ENCODE measurements around the gene ACSL6.

Gene ACSL6

DNA sequence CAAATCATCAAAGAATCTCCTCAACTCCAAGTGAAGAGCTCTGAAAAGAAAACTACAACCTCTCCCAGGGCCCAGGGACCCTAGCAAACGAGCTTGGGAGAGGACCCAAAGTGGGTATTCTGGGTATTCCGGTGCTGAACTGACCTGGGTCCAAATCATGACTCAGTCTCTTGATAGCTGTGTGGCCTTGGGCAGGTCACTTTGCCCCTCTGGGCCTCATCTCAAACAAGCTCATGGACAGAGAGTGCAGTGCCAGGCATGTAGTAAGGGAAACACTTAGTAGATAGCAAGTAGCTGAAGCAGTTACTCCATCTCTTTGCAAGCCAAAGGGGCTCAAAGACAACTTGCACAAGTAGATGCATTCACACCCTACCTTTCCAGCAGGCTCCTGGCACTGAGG, 12.4 kb downstream of the ACSL6 start:
- no peak for DNase-seq

- DNase-seq = no peak
Observed at GRCh38 chr5:131998431-131999040, 12.9 kb downstream of the ACSL6 start.

DNA sequence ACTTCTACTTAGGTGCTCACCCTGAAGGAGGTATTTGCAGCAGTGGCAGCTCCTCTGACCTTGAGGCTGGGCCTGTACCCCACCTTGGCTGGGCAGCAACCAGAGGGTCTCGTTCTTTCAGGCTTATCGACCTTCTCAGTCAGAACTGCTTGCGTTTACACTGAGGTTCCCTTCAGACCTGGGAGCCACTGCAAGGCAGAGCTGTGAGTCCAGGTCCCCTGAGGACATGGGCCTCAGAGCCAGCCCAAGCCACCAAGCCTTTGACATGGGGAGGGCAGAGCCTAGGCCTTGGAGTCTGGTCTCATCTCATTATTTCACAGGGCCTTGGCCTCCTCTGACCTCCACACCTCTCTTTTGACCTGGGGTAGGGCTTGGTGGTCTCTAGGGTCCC, 13.7 kb downstream of the ACSL6 start:
- DNase-seq = no peak

DNA sequence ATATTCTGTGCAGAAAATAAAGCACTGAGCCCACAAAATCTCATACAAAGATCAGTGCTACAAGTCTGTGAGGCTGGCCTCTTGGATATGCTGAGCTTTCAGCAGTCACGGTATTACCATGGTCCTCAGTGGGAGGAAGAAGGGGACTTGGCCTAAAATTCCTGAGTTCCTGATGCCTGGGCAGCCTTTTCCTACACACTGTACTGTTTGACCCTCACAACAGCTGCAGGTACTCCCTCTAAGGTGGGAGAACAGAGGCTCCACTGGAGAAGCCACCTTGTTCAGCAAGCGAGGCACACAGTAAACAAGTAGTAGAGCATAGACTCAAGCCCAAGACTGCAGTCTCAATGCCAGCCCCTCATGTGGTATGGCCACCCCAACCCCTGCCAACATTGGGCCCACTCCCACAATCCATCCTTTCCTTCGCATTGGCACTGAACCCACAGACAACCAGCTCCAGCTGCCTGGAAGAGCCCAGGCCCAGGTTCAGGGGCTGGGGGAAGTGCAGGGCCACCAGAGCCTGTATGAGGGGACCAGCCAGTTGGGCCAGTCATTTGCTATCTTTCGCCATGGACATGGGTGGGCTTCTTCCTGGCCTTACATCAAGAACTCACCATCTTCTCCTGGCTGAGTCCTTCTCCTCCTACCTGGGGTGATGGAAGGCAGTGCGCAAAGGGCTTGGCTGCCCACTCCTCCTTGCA, 14.3 kb downstream of the ACSL6 start:
- DNase-seq = no peak

- DNase-seq = peak; percentile 28
Observed at GRCh38 chr5:131996210-131997025, 15.0 kb downstream of the ACSL6 start.

- DNase-seq = no peak
Observed at GRCh38 chr5:131994533-131995226, 16.8 kb downstream of the ACSL6 start.

DNA sequence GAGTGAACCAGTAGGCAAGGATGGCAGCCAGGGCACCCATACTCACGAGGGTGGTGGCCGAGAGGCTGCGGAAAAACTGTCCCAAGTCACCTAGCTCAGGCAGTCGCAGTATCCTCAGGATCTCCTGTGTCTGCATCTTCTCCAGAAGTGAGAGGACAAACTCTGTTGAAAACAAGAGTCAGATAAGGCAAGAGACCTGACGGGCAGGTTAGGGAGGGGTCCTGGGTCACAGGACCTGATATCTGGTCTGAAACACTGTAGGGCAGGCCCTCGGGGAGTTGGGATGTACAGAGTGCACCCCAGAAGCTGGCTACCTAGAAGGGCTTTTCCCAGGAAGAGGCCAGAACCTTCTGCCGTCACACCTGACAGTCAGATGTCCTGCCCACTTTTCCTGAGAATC, 17.4 kb downstream of the ACSL6 start:
- no peak for DNase-seq

GRCh38 chr5:131993676-131994075, 17.8 kb downstream of the ACSL6 start:
- no peak for DNase-seq

DNA sequence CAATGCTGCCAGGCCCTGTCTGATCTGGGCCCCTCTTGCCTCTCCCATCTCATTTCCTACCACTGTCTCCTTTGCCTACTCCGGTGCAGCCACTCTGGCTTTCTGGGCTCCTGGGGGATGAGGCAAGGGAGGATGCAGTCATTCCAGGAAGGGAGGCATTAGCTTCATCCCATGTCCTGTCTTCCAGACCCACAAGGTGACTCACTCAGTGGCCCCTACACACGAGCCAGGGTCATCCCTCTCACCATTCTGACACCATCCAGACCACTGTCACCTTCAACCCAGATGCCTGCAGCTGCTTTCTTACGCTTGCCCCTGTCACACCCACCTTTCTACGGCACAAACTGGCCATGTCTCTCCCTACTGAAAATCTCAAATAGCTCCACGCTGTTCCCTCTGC, 19.1 kb downstream of the ACSL6 start:
- DNase-seq = no peak

DNA sequence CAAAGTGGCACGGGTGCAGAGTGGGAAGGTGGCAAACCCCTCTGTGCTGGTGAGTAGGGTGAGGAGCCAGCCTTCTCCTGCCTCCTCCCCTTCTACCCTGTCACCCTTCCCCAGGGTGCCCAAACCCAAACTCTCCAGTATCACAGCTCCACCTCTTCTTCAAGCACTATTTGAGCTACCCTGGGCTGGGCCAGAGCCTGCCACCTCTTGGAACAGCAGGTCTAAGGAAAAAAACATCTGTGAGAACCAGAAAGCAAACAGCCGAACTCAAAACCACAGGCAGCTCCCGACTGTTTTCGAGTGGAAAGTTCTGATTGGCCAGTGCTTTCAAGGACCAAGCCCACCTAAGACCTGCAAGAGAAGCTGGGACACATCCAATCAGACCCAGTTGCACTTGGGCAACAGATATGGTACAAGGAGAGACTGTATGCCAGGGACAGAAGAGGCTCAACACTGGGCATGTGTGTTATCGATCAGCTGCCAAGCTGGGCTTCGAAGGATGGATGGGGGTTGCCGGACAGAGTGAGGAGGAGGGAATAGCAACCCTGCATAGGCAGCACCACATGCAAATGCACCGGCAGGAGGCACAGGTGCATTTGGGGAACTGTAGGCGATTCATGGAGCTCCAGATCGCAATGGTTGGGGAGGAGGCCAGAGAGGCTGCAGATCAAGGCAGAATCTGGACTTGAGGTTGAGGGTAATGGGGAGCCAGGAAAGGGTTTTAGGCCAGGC, 19.7 kb downstream of the ACSL6 start:
- no peak for DNase-seq

- DNase-seq = no peak
Observed at GRCh38 chr5:131990716-131991115, 20.7 kb downstream of the ACSL6 start.

GRCh38 chr5:131988601-131989000, 22.9 kb downstream of the ACSL6 start:
- no peak for DNase-seq

GRCh38 chr5:131987251-131987650, 24.2 kb downstream of the ACSL6 start:
- DNase-seq = no peak

DNA sequence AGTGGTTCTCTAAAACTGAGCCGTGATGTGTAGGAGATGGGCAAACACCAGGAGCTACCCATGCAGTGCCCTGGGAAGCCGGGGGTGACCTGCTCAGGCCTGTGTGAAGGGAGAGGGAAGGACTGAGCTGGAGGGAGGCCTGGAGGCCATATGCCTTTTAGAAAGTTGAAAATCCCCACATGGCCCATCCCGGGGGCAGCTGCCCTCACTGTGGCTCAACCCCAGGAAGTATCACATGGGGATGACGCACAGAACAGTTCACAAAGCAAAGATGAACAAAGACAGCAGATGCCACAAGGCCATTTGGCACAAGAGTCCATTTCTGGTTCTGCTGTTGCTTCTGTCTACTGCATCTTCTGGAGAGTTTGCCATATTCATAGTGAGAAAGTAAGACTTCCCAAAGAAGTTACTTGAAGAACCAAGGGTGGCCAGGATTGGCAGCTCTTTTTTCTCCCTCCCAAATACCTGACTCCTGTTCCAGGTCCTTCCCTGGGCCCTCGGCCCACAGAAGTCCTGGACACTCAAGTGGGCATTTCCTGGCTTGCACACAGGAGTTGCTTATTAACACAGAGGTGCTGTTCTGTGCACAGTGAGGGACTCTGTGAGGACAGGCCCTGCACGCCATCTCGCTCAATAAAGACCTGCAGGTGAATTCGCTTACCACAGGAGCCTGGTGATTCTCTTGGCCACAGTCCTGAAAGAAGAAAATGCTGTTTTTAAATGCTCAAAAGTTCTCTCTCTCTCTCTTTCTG, 25.1 kb downstream of the ACSL6 start:
- no peak for DNase-seq

GRCh38 chr5:131984956-131985665, 26.3 kb downstream of the ACSL6 start:
- DNase-seq = no peak

DNA sequence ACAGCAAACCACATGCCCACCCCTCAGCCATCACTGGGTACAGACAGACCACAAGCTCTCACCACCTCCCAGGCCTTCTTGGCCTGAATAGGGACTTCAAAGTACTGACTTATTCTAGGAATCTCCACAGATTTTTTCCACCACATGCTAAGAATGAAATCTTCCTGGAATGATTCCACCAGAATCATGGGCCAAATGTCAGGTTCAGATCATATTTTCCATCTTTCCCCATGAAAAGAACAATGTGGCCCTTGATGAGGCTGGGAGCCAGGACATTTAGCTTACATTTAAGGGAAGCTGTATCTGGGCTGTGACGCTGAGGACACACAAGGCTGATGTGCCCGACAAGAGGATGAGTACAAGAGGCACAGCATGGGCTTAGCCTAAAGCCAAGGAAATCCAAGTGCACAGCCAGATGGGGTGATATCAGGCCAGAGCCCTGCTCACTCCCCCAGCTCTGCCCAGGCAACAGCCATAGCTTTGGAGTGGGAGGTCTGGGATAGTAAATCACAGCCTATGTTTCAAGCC, 28.1 kb downstream of the ACSL6 start:
- no peak for DNase-seq

DNA sequence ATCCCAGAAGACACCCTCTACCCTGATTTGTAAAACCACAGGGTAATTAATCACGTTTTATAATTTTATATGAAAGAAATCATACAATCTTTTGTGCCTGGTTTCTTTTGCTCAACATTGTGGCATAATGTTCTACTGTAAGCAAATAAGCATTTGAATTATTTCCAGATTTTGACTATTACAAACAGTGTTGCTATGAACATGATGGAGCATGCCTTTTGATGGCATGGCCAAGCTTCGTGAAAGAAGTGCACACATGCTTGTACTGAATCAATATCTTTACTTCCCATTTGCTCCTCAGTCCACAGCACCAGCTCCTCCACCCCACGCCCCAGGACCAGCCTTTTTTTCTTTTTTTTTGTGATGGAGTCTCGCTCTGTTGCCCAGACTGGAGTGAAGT, 29.9 kb downstream of the ACSL6 start:
- DNase-seq = no peak

- DNase-seq = no peak
Observed at GRCh38 chr5:131980696-131981095, 30.8 kb downstream of the ACSL6 start.

- DNase-seq = no peak
Observed at GRCh38 chr5:131979816-131980215, 31.6 kb downstream of the ACSL6 start.

DNA sequence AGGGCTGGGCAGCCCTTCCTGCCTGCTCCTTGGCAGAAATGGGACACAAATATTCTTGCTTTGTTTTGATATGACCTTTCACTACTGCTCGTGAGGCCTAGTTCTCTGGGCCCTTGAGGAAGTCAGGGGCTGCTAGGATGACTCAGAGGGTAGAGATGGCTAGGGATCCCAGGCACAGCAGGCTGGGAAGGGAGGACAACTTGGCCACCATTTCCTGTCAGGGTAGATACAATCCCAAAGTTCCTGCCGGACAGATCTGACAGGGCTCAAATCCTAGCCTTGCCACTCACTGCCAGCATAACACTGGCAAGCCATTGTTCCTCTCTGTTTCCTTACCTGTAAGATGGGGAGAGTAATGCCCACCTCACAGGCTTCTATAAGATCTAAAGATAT, 34.2 kb downstream of the ACSL6 start:
- DNase-seq = no peak

Data from GDM1 (cell line).